ENCODE data around the gene TRABD2B. TPM values are rescaled to one million over a fixed set of nuclear protein-coding genes. Genes with fewer than 3 reads are reported as not detected.

TRABD2B gene
- total RNA-seq, 2 donors from 2014 or later, result 2.6 to 4.3 TPM

DNA sequence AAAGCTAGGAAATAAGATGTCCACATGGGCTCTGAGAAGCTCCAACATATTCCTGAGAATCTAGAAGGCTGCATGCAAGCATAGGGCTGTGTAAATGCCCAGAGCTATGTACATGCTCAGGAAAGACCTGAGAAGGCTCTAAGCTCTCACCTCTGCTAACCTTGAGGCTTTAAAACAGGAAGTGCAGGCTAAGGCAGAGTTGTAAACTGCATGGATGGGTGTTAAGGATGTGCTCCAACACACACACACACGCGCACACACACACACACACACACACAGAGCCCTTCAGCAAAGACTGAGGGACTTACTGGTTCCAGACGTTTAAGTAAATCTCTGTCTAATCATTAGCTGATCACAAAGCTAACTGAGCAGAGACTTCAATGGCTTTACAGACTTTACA lies 162.9 kb downstream of the TRABD2B start:
- no peak for ATAC-seq
- no peak for DNase-seq

DNA sequence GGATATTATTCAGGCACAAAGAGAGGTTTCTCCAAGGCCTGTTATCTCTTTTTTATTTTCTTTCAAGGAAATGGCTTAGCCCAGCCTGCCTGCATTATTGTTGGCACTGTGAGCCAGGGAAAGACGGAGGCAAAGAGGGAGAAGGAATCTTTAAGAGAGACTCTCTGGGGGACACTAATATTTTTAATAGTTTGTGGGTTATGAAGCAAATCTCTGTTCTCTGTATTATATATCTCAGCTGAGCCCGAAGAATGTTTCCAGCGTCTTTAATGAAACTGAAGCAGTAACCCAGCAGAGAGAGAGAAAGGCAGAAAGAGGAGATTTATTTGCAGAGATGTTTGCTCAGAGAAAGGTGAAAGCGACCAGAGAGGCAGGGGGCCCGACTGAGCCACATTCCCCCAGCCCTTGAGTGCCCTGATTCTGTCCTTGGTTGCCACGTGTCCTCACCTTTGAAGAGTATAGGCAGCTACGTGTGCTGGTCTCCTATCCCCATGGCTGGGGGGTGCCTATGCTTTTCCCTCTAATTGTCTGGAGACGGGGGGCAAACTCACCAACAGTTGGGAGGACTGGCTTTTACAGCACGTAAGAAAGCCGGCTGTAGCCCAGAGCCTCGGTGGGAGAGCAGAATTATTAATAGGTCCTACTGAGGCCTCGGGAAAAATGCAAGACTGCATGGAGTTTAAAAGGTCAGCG lies 166.4 kb downstream of the TRABD2B start:
- H3K4me1 ChIP-seq, result no peaks in the 10 kb centered on the region
- DNase-seq (no peak), ATAC-seq (no peak)
- no peaks in the 10 kb centered on the region for H3K27me3 ChIP-seq
- H3K27ac ChIP-seq, result no peak overlapping the region
- H3K36me3 ChIP-seq (replicated peaks in 1 of 2; ENCODE audit: insufficient read depth in 1 of 2, low read depth in 2 of 2), result no peaks in the 10 kb centered on the region
- intact Hi-C loops (cut with DNase I), result no loop called here
- no peak for TF ChIP-seq POLR2A (IDR thresholded peaks at IDR 0.05)
- WGBS, 2 donors, result 56 to 65% methylated on average over 13 of the region's 13 CpGs
- no peak overlapping the region for H3K4me3 ChIP-seq
- H3K9me3 ChIP-seq, result no peaks in the 10 kb centered on the region

More for the DNA sequence above, 162.9 kb downstream of the TRABD2B start:
- Histone ChIP-seq H3K27ac (no peak overlapping the region), H3K4me3 (no peak overlapping the region), H3K36me3 (replicated peaks in 1 of 2; ENCODE audit: insufficient read depth in 1 of 2, low read depth in 2 of 2) (no peaks in the 10 kb centered on the region), H3K9me3 (no peaks in the 10 kb centered on the region), H3K4me1 (peaks cover 19% of the 10 kb centered on the region), H3K27me3 (no peaks in the 10 kb centered on the region)
- WGBS, 2 donors, result 29 to 46% methylated on average over 3 of the region's 3 CpGs
- TF ChIP-seq POLR2A (IDR thresholded peaks at IDR 0.05), result no peak
- TF ChIP-seq, protein P1, sequence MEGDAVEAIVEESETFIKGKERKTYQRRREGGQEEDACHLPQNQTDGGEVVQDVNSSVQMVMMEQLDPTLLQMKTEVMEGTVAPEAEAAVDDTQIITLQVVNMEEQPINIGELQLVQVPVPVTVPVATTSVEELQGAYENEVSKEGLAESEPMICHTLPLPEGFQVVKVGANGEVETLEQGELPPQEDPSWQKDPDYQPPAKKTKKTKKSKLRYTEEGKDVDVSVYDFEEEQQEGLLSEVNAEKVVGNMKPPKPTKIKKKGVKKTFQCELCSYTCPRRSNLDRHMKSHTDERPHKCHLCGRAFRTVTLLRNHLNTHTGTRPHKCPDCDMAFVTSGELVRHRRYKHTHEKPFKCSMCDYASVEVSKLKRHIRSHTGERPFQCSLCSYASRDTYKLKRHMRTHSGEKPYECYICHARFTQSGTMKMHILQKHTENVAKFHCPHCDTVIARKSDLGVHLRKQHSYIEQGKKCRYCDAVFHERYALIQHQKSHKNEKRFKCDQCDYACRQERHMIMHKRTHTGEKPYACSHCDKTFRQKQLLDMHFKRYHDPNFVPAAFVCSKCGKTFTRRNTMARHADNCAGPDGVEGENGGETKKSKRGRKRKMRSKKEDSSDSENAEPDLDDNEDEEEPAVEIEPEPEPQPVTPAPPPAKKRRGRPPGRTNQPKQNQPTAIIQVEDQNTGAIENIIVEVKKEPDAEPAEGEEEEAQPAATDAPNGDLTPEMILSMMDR (IDR thresholded peaks at IDR 0.05), result no peak
- intact Hi-C loops (cut with DNase I), result no loop called here

DNA sequence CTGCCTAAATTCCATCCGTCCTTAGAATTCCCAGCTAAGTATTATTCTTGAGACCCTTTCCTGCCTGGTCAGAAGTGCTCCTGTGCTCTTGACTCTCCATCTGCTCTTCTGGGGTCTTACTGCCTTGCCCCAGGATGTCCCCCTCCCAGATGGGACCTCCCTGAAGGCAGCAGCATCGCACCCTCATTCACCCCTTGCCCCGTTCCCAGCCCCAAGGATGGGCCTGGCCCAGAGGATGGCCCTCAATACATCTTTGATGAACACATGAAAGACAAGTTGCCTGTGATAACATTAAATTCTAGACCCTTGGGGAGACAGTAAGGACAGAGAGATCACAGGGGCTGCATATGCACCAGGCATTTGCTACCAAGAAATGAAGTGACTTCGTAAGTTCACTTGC lies 167.2 kb downstream of the TRABD2B start:
- Histone ChIP-seq H3K27me3 (no peaks in the 10 kb centered on the region), H3K4me3 (no peak overlapping the region), H3K36me3 (replicated peaks in 1 of 2; ENCODE audit: insufficient read depth in 1 of 2, low read depth in 2 of 2) (no peaks in the 10 kb centered on the region), H3K27ac (no peak overlapping the region), H3K9me3 (no peaks in the 10 kb centered on the region), H3K4me1 (no peaks in the 10 kb centered on the region)
- intact Hi-C loops (cut with DNase I), result no loop called here
- DNase-seq (no peak), ATAC-seq (no peak)
- TF ChIP-seq, protein P1 (IDR thresholded peaks at IDR 0.05), result no peak
- no peak for TF ChIP-seq POLR2A (IDR thresholded peaks at IDR 0.05)
- 46 to 56% methylated on average over 4 of the region's 4 CpGs for WGBS, 2 donors

DNA sequence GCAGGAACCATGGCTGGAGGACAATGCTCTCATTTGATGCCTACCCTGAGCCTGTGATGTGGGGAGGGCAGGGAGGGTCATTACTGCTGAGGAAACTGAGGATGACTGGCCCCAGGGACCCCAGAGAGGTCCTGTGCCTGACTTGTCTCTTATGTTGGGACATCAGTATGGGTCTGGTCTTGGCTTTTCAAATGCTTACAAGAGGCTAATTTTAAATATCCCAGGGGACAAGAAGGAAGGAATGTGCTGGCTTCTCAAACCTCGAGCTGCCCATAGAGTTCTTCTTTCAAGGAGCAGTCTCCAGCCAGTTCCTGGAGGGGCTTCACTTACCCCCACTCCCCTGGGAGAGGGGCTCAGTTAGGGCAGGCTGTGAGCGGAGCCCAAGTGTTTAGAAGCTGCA lies 168.2 kb downstream of the TRABD2B start:
- 60 to 88% methylated on average over 1 to 2 of the region's 2 CpGs for WGBS, 2 donors
- ATAC-seq (no peak), DNase-seq (no peak)
- intact Hi-C loops (cut with DNase I), result no loop called here
- no peak for TF ChIP-seq POLR2A (IDR thresholded peaks at IDR 0.05)
- TF ChIP-seq, protein P1 (IDR thresholded peaks at IDR 0.05), result no peak
- Histone ChIP-seq H3K9me3 (no peaks in the 10 kb centered on the region), H3K27ac (no peak overlapping the region), H3K4me3 (no peak overlapping the region), H3K36me3 (replicated peaks in 1 of 2; ENCODE audit: insufficient read depth in 1 of 2, low read depth in 2 of 2) (no peaks in the 10 kb centered on the region), H3K27me3 (no peaks in the 10 kb centered on the region), H3K4me1 (no peaks in the 10 kb centered on the region)

DNA sequence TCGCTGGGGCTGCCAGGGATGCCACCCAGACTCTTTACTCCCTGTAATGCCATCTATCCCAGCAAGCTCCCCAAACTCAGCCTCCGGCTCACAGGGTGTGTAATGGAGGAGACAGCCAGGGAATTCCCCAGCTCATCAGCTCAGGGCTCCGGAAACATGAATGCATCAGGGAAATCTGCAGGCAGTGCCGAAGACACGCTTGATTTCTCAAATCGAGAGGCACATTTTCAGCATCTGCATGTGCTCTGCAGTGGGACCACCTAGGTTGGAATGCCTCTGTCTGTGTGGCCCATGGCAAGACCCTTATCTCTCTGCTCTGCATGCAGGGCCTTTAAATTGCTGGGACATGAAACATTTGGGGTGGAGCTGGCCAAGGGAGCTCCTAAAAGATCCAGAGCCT lies 170.1 kb downstream of the TRABD2B start:
- Histone ChIP-seq H3K36me3 (replicated peaks in 1 of 2; ENCODE audit: insufficient read depth in 1 of 2, low read depth in 2 of 2) (no peaks in the 10 kb centered on the region), H3K4me1 (no peaks in the 10 kb centered on the region), H3K4me3 (no peak overlapping the region), H3K9me3 (no peaks in the 10 kb centered on the region), H3K27ac (no peak overlapping the region), H3K27me3 (no peaks in the 10 kb centered on the region)
- 76 to 85% methylated on average over 3 to 6 of the region's 6 CpGs for WGBS, 2 donors
- ATAC-seq (no peak), DNase-seq (no peak)
- TF ChIP-seq, protein P1 (IDR thresholded peaks at IDR 0.05), result no peak
- no peak for TF ChIP-seq POLR2A (IDR thresholded peaks at IDR 0.05)
- intact Hi-C loops (cut with DNase I), result no loop called here

Data from body of pancreas (tissue), 4 donors.